ENCODE measurements around the gene ATP6V1D.
"Not testable (repeated sequence)": the region's sequence is repeated elsewhere in the genome, so short reads cannot be mapped to it uniquely, and the experiment has no call there.

ATP6V1D gene

DNA sequence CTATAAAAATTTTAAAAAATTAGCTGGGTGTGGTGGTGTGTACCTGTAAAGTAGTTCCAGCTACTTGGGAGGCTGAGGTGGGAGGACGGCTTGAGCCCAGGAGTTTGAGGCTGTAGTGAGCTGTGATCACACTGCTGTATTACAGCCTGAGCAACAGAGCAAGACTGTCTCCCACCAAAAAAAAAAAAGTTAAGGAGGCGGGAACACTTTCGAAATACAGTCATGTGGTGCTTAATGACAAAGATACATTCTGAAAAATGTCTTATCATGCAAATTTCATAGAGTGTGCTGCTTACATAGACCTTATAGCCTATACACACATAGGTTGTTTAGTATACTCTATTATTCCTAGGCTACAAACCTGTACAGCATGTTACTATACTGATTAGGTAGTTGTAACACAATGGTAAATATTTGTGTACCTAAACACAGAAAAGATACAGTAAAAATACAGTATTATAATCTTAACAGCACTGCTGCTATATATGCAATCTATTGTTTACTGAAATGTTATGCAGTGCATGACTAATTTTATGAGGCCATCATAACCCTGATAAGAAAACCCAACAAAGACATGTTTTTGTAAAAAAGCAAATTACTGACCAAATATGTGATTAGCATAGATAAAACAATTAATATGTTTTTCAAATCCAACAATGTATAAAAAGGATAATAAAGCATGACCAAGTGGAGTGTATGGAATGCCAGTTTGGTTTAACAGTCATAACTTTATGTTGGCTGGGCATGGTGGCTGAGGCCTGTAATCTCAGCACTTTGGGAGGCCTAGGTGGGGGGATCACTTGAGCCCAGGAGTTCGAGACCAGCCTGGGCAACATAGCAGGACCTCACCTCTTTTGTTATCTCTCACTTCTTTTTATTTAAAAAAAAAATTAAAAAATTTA lies 11.9 kb upstream of the ATP6V1D start:
- no peak for DNase-seq

DNA sequence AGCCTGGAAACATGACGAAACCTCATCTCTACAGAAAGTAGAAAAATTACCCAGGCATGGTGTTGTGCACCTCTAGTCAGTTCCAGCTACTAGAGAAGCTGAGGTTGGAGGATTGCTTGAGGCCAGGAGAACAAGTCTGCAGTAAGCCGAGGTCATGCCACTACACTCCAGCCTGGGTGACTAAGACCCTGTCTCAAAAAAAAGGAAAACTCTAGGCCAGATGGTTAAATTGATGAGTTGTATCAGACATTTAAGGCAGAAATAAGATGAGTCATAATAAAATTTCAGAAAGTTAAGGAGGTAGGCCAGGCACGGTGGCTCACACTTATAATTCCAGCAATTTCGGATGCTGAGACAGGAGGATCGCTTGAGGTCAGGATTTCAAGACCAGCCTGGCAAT lies 11.2 kb upstream of the ATP6V1D start:
- no peak for DNase-seq

DNA sequence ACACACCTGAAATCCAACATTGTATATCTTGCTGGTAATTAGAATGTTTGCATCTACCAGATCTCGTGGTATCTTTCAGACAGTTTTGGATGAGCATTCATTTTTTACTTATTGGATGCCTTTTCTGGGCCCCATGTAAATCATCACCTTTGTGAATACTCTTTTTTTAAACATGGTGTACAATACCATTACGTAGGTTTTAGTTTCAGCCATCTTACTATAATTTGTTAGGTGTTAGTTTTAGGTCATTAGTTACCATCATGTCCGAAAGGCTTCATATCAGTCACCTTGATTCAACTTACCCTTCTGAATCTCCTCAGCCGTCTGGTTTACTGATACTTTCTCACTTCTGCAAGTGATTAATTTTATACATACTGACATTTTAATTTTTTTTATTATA lies 5.9 kb upstream of the ATP6V1D start:
- no peak for DNase-seq

DNA sequence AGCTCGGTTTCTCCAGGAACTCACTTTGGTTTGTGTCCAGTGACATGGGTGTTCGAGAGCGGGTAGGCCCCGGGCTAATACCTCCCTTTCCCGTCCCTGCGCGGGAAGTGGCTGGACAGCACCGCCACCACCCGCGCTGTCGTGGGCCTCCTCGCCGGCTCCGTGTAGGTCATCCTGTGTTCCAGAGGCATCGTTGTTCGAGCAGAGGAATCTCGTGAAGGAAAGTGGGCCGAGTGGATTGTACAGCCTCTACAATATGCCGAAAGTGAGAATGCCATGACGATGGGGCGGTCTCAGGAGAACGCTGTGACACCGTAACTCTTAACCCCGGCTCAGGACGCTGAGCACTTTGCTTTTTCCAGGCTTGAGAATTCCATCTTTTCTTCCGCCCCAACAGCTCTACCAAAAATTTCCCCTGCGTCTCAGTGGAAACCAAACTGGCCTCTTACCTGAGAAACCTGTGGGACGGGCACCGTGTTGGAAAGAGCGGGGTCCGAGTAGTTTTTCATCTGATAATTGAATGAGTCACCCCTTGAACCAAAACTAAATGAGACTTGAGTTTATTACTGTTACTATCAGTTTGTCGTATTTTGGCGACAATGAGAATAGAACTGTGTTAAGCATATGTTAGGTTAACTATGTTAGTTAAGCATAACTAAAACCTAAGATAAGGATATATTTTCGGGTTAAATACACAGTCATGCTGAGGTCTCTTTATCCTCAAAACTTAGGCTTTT lies 1.0 kb upstream of the ATP6V1D start:
- DNase-seq: peak in 1 of 56 donors; percentile 39

DNA sequence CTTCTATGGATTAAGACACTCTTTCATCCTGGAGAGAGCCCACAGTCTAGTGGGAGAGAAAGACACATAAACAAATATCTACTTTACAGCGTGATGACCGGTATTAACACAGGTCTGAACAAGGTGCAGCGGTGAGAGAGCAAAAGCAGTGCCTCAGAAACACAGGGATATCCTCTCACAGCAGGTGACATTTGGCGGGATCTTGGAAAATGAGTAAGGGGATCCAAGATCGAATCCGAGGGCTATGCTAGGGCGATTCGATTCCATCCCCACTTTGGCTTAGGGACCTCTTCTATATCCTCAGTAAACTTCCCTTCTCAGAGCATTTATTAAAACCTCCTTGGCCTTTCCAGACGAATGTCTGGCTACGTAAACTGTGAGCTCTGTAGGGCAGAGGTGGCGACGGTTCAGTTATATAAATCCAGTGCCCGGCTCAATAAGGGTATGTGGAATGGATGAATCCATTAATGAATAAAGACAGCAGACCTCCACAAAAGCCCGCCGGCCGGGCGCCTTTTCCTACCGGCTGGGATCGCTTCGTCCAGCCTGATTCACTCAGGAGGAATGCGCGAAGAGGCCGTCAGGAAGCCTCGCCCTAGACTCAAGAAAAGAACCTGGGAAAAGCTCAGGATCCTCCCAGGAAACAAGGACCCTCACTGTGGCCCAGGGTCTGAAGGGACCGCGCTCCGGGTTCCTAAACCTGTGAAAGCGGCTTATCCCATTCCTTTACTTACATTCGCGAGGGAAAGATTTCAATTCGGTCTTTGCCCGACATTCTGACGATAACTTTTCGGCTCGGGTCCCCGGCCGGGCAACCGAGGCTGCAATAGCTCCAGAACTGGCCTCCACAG lies 455 bp downstream of the ATP6V1D start:
- peak in 2 of 56 donors; percentile 17 to 35 for DNase-seq

DNA sequence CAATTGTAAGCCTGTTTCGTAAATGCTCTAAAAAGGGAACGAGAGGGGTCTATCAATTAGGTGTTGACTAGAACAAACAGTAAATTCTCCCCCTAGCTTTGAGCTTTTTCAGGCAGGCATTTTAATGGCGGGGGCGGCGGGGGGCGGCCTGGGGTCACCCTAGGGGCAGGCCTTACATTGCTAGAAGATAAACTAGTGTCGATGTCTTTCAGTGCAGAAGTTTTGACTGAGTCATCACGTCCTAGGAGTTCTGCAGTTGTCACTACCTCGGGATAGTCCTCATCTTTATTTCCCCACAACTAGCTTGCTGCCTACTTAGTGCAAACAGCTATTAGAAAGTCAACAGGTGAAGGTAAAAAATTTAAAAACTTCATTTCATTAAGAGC lies 1.6 kb downstream of the ATP6V1D start:
- DNase-seq: no peak

DNA sequence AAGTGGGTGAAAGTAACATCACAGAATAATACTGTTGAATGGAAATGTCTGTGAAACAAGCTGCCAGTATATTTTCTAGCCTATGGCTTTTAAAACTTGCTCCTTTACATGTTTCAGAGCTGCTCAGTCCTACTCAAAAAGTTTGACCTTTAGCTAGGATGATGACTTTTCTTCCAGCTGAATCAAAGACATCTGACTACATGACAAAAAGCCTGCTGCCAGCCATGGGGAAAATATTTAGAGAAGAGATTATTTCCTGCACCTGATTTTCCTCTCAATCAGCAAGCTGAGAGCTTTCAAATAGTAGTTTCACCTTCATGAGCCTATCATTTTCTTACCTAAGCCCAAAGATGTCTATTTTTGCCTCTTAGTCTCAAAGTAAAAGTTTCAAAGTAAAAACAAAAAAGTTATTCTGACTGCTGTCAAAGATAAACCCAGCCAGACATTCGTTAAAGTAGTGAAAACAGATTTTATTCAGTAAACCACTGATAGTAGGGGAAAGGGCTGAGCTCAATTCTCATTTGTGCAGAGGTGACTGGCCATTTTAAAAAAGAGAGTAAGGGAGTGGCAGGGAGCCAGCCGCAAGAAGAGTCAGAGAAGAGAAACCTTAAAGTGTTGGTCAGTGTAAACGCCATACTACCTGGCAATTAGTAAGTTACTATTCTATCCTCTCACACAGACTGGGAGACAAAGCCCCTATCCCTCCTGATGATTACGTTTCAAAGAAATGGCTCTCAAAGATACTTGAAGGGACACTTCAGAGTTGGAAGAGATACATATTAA lies 2.2 kb downstream of the ATP6V1D start:
- DNase-seq: no peak

DNA sequence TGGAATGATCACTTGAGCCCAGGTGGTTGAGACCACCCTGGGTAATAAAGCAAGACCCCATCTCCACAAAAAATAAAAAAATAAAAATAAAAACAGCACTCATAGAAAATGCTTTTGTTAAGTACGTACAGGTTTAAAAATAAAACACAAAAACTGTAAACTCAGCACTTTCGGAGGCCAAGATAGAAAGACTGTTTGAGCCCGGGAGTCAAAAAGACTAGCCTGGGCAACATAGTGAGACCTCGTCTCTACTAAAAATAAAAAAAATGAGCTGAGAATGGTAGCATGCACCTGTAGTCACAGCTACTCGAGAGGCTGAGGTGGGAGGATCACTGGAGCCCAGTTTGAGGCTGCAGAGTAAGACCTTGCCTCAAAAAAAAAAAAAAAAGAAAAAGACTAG lies 7.5 kb downstream of the ATP6V1D start:
- no peak for DNase-seq

DNA sequence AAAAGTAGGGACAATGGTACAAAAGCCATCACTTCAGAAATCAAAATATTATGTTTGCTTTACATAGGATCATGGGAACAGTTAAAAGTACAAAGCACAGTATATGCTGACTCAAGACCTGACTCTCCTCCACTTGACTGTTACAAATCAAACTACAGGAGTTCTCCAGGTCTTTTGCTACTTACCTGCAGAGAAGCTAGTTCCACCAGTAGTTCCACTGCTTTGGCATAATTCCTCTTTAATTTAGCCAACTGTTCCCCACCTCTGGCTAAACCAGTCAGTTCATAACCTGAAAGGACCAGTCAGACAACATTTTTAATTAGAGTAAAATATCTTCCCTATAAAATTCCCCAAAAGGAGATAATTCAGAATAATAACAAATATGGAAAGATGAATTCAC lies 14.0 kb downstream of the ATP6V1D start:
- no peak for DNase-seq

DNA sequence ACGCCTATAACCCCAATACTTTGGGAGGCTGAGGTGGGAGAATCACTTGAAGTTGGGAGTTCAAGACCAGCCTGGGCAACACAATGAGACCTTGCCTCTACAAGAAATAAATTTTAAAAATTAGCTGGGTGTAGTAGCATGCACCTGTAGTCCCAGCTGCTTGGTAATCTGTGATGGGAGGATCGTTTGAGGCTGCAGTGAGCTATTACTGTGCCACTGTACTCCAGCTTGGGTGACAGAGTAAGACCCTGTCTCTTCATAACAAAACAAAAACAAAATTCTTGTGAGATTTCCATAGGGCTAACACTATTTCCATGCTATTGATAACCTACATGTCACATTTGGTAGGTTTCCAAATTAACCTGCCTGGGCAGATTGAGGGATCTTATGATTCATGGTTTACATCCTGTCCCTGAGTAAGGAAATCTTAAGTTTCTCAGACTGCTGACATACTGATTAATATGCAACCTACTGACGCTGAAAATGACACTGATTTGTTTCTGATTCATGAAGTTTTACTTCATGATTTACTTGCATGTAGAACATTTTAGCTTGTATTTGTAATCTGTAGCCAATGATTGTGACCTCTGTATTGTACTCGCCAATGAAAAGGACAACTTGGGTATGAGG lies 15.9 kb downstream of the ATP6V1D start:
- DNase-seq: no peak

DNA sequence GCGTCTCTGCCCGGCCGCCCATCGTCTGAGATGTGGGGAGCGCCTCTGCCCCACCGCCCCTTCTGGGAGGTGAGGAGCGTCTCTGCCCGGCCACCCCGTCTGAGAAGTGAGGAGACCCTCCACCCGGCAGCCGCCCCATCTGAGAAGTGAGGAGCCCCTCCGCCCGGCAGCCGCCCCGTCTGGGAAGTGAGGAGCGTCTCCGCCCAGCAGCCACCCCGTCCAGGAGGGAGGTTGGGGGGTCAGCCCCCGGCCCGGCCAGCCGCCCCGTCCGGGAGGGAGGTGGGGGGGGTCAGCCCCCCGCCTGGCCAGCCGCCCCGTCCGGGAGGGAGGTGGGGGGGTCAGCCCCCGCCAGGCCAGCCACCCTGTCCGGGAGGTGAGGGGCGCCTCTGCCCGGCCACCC lies 18.4 kb downstream of the ATP6V1D start:
- not testable (repeated sequence) for DNase-seq

DNA sequence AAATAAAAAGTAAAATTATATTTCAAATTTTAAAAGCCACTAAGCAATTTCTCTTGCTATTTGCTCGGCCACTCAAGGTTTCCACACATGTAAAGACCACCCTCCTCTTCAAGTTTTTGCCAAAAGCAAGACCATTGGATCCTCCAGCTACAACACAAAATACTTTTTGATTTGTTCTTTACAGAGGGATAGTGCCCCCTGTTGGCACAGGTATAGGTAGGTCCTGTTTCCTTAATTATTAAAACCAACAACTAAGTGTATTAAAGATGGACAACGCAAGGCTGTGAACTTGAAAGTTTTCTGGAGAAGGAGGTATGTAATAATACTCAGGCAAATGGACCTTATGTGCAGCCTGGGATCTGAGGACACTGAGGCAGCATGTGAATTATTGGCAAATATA lies 23.8 kb downstream of the ATP6V1D start:
- DNase-seq: no peak

DNA sequence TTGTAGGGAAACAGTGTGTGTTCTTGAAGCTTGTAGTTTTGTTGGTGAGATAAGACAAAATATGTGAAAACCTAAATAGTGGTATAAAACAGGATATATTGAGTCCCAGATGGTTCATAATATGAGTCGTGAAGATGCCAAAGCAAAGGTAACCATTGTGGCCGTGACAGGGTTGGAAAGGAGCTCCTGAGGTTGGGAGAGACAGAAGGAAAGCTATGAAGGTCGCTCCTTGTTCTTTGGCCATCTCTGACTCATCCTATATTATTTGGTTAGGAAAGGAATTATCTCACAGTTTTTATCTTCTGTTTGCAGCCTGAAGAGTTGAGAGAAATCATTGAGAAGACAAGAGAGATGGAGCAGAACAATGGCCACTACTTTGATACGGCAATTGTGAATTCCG lies 27.1 kb downstream of the ATP6V1D start:
- DNase-seq: no peak

DNA sequence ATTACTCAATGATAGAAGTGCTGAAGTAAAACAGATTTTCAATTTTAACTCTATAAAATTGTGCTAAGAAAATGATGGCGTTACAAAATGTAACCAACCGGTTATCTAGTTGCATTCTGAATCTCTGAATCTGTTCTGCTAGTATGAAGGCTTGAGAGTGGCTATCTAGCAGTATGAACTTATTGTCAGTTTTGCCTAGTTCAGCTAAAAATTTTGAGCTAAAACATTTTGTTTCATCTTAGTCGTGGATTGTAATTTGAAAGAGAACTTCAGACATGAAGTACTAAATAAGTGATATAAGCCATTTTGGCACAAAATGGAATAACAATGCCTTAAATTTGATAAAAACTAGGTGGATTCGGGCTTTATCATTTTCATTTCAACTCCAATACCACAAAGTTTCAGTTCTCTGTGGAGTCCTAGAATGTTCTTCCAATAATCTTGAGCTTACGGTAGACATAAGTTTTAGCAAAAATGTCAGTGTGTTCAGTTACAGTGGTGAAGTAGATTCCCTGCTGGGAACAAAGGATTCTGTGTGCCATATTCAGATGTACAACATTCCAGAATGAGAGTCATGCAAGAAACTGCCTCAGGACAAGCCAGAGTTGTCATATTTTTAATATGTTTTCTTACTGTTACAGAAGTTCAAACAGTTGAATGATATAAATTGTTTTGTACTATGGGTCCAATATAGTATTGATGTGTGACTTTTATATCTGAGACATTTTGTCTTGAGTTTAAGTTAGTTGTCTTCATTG lies 28.1 kb downstream of the ATP6V1D start:
- DNase-seq: no peak

DNA sequence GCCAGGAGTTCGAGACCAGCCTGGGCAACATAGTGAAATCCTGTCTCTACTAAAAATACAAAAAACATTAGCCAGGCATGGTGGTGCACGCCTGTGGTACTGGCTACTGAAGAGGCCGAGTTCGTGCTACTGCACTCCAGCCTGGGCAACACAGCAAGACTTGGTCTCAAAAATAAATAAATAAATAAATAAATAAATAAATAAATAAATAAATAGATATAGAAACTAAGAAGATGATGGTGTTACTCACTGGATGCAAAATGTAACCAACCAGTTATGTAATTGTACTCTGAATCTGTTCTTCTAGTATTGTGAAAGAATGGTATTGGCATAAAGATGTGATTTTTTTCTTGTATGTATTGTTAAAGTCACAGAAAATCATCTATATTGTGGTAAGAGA lies 29.9 kb downstream of the ATP6V1D start:
- not testable (repeated sequence) for DNase-seq

DNA sequence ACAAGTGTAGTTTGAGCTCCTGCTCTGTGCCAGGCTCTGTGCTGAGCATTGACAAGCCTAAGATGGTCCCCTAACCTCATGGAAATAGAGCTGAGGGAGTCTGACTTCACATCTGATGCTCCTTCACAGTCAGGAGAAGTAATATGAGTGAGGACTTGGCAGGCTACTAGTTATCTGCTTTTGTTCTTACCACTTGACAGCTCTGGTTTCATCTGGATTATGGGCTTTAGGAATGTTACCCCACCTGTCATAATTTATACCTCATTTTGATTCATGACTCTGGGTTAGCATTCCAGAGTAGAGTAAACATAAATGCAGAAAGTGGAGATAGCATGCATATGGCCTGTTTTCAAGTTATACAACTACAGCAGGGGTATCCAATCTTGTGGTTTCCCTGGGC lies 40.5 kb downstream of the ATP6V1D start:
- no peak for DNase-seq

DNA sequence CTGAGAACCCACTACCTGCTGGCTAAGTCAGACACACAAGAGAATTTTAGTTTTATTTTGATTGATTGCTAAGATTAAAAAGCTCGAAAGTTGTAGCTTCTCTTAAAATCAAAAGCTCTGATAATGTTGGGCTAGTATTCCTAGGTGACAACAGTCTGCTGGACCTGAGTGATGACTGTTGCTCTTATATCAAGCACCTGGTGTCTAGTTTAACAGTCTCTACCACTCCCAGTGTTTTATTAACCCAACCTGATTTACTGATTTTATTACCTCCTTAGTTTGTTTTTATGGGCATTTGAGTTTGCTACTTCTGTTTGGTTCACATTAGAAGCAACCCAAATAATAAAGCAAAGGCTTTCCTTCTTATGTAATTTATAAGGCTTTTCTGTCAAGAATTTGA lies 41.8 kb downstream of the ATP6V1D start:
- no peak for DNase-seq

DNA sequence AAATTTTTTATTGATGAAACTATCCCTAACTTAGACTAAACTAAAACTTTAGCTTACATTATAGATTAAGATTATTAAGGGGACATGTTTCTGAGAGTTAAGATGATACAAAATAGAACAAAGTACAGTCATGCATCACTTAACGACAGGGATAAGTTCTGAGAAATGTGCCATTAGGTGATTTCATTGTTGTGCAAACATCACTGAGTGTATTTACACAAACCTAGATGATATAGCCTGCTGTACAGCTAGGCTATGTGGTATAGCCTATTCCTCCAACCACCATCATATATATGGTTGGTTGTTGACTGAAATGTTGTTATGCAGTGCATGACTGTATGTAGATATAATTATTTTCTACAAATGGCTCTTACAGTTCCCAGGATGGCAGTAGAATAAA lies 46.5 kb downstream of the ATP6V1D start:
- no peak for DNase-seq

DNA sequence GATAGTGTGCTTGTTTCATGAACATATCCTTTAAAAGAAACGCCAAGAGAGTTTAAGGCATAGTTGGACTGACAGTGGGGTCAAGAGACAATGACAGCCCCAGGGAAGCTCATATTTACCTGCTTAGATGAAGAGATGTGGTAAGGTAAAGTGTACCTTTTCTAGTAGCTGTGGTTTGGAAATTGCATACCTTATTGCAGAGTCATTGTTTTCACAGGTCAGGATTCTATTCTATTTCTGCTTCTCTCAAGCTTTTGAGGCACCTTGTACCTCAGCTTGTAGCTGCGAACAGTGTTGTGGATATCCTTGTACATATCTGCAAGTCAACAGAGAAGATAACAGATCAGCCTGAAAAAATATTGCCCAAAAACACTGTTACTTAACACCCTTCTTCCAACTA lies 47.7 kb downstream of the ATP6V1D start:
- no peak for DNase-seq
